K562 (cell line): Measurements from ENCODE around the gene TRAF3. TPM values are rescaled to one million over a fixed set of nuclear protein-coding genes. Genes with fewer than 3 reads are reported as not detected.

ENCODE experiments used
- ATAC-seq: fragments of 200-7000 bp; cut with Tn5 transposase; 3 replicates; pipeline ENCODE4 v1.9.1; 2020; ENCODE audit warnings: moderate library complexity
- BruUV-seq: library from RNA; stranded (reverse); fragments of 400-500 nt; replicated peaks from 2 replicates; lab custom pipeline; 2021; lab: Mats Ljungman, UMichigan
- CTCF ChIA-PET: fragments of 300-600 bp; formaldehyde crosslinking; extraction: SDS; loops from one replicate; lab custom pipeline; 2021; ENCODE audit warnings: low intra/inter-chr PET ratio; lab: Yijun Ruan, JAX
- POLR2A ChIA-PET: fragments of 300-600, 350-650 bp; sonication (Branson Sonifier 250); formaldehyde crosslinking; extraction: SDS; loops from one replicate; lab custom pipeline; 2021; ENCODE audit warnings: antibody characterized with exemption, inconsistent platforms; lab: Yijun Ruan, JAX
- DNase-seq, 4 experiments: peaks; one replicate each; pipeline versions ENCODE4 v3.0.0 to v3.0.0-alpha.2; 2011 to 2018; ENCODE audit warnings: low spot score in 3 of 4, mixed read lengths in 3 of 4; ENCODE audit errors: extremely low read depth in 1 of 4
- FAIRE-seq: peaks from 2 replicates; lab custom pipeline; 2011; peaks lifted over from hg19 to GRCh38; lab: Jason Lieb, UNC
- H2AFZ ChIP-seq: 2 replicates; pipeline ENCODE4 v1.6.0; 2011; ENCODE audit warnings: low read depth, low read length, control low read depth, inconsistent platforms
- H3K27ac ChIP-seq: fragments of 200-600 bp; 3 replicates; pipeline ENCODE4 v1.8.0; 2011; ENCODE audit warnings: low read depth, mild to moderate bottlenecking, control low read depth, inconsistent platforms, low read length, moderate library complexity, mixed read lengths; ENCODE audit errors: extremely low read depth
- H3K27me3 ChIP-seq, 2 experiments: fragments of 300-600 bp in 1 of 2; 2 replicates in 1 of 2; 3 replicates in 1 of 2; pipeline versions ENCODE4 v1.6.0 to v1.8.0; 2011; ENCODE audit warnings: inconsistent platforms in 2 of 2, low read length in 2 of 2, mild to moderate bottlenecking in 1 of 2, mixed read lengths in 1 of 2, moderate library complexity in 1 of 2; ENCODE audit not compliant: control insufficient read depth in 2 of 2, insufficient read depth in 2 of 2
- H3K36me3 ChIP-seq: fragments of 300-600 bp; 3 replicates; pipeline ENCODE4 v1.8.0; 2011; ENCODE audit warnings: mild to moderate bottlenecking, low read length, inconsistent platforms; ENCODE audit not compliant: control insufficient read depth, insufficient read depth
- H3K4me1 ChIP-seq, 2 experiments: fragments of 200-600 bp in 1 of 2; replicated peaks in 1 of 2; 2 replicates in 1 of 2; 3 replicates in 1 of 2; pipeline versions ENCODE4 v1.5.1 to v1.8.0; 2011; ENCODE audit warnings: inconsistent platforms in 2 of 2, low read length in 2 of 2, mild to moderate bottlenecking in 1 of 2, mixed read lengths in 1 of 2, moderate library complexity in 1 of 2; ENCODE audit not compliant: control insufficient read depth in 2 of 2, insufficient read depth in 2 of 2
- H3K4me2 ChIP-seq: 2 replicates; pipeline ENCODE4 v1.6.1; 2011; ENCODE audit warnings: low read length, control low read depth, inconsistent platforms, mixed read lengths; ENCODE audit not compliant: insufficient read depth
- H3K4me3 ChIP-seq: fragments of 200-600 bp; sonication (generic), shearing (Covaris generic); 2 replicates; pipeline ENCODE4 v1.5.1; 2016; ENCODE audit warnings: control low read depth, inconsistent platforms
- H3K79me2 ChIP-seq: fragments of 200-600 bp; 3 replicates; pipeline ENCODE4 v1.8.0; 2011; ENCODE audit warnings: low read length, inconsistent platforms; ENCODE audit not compliant: control insufficient read depth, insufficient read depth
- H3K9ac ChIP-seq, 2 experiments: 2 replicates each; pipeline versions ENCODE4 v1.6.0 to v1.6.1; 2011; ENCODE audit warnings: low read depth in 2 of 2, low read length in 2 of 2, control low read depth in 1 of 2, inconsistent platforms in 1 of 2, mild to moderate bottlenecking in 1 of 2, mixed read lengths in 1 of 2; ENCODE audit not compliant: insufficient read depth in 1 of 2
- H3K9me1 ChIP-seq: one replicate; pipeline ENCODE4 v1.6.0; 2011; ENCODE audit warnings: inconsistent platforms, mild to moderate bottlenecking, low read length, moderate library complexity; ENCODE audit not compliant: control insufficient read depth, insufficient read depth
- H3K9me3 ChIP-seq: replicated peaks from 2 replicates; pipeline ENCODE4 v1.5.1; 2011; ENCODE audit warnings: low read depth, low read length, inconsistent platforms; ENCODE audit not compliant: control insufficient read depth, insufficient read depth
- H4K20me1 ChIP-seq: replicated peaks from 2 replicates; pipeline ENCODE4 v1.6.1; 2011; ENCODE audit warnings: low read length, inconsistent platforms, mixed read lengths; ENCODE audit not compliant: control insufficient read depth, insufficient read depth
- ATF7 ChIP-seq: fragments of 450-650 bp; IDR thresholded peaks from 2 replicates; pipeline ENCODE4 v1.7.1; 2014; ENCODE audit warnings: mild to moderate bottlenecking, moderate library complexity
- BRD9 ChIP-seq: fragments of 450-650 bp; IDR thresholded peaks from 2 replicates; pipeline ENCODE4 v1.6.1; 2018; ENCODE audit warnings: low read depth; ENCODE audit not compliant: partially characterized antibody
- CHD4 ChIP-seq: fragments of 200-600 bp; sonication (generic); IDR thresholded peaks from 3 replicates; pipeline ENCODE4 v1.6.1; 2012; ENCODE audit warnings: low read depth, mild to moderate bottlenecking, mixed read lengths, low read length, inconsistent platforms; ENCODE audit not compliant: insufficient read depth, insufficient replicate concordance, poor library complexity, severe bottlenecking
- HMG20B ChIP-seq: fragments of 250-450 bp; sonication (Bioruptor Pico); IDR thresholded peaks from 2 replicates; pipeline ENCODE4 v1.5.0; 2021; ENCODE audit warnings: mild to moderate bottlenecking
- KDM2B ChIP-seq: fragments of 250-450 bp; sonication (Bioruptor Pico); IDR thresholded peaks from 2 replicates; pipeline ENCODE4 v1.8.0; 2021; ENCODE audit warnings: mild to moderate bottlenecking, moderate library complexity
- MLLT1 ChIP-seq, 2 experiments: fragments of 450-650 bp; IDR thresholded peaks; 2 replicates each; pipeline ENCODE4 v1.6.1; 2016
- POLR2AphosphoS5 ChIP-seq: IDR thresholded peaks from 2 replicates; pipeline ENCODE4 v1.6.1; 2011; ENCODE audit warnings: mild to moderate bottlenecking, low read depth, low read length, moderate library complexity; ENCODE audit not compliant: control insufficient read depth, insufficient read depth
- RCOR1 ChIP-seq, 2 experiments: IDR thresholded peaks; 2 replicates each; pipeline ENCODE4 v1.6.1; 2012; ENCODE audit warnings: low read depth in 2 of 2, low read length in 2 of 2, borderline replicate concordance in 1 of 2, improper control_type of control experiment in 1 of 2
- RERE ChIP-seq: sonication (generic); formaldehyde crosslinking; IDR thresholded peaks from 2 replicates; pipeline ENCODE4 v1.8.0; 2023; ENCODE audit warnings: missing genetic modification reagents, mild to moderate bottlenecking, borderline replicate concordance
- TAF7 ChIP-seq: fragments of 450-650 bp; IDR thresholded peaks from 2 replicates; pipeline ENCODE4 v1.6.1; 2016; ENCODE audit warnings: missing genetic modification characterization, missing compliant biosample characterization
- TAL1 ChIP-seq: fragments of 450-650 bp; IDR thresholded peaks from 2 replicates; pipeline ENCODE4 v1.6.1; 2016; ENCODE audit warnings: mild to moderate bottlenecking
- XRCC5 ChIP-seq: fragments of 200-400 bp; formaldehyde crosslinking; IDR thresholded peaks from 2 replicates; pipeline ENCODE4 v1.6.1; 2017; ENCODE audit warnings: low read depth, mild to moderate bottlenecking, low read length
- ZBTB7A ChIP-seq: IDR thresholded peaks from 2 replicates; pipeline ENCODE4 v1.6.1; 2011; ENCODE audit warnings: low read depth, mild to moderate bottlenecking, low read length, moderate library complexity, borderline replicate concordance; ENCODE audit not compliant: control insufficient read depth
- ZC3H11A ChIP-seq: IDR thresholded peaks from 2 replicates; pipeline ENCODE4 v1.6.1; 2012; ENCODE audit warnings: low read depth, low read length, improper control_type of control experiment
- ZKSCAN8 ChIP-seq: fragments of 200-800 bp; sonication (Bioruptor generic); IDR thresholded peaks from 2 replicates; pipeline ENCODE4 v1.6.1; 2016; ENCODE audit warnings: missing genetic modification characterization, missing compliant biosample characterization
- ZNF707 ChIP-seq: fragments of 250-450 bp; sonication (Bioruptor Pico); conservative IDR thresholded peaks from 2 replicates; pipeline ENCODE4 v1.8.0; 2022; ENCODE audit warnings: inconsistent platforms, mild to moderate bottlenecking, moderate library complexity
- WGBS: fragments of 100-300 bp; shearing (Covaris generic); methylation state at CpG from one replicate; pipeline ENCODE4 v1.1.6; 2016; ENCODE audit warnings: low coverage, mixed read lengths; ENCODE audit not compliant: insufficient coverage; ENCODE audit errors: missing lambda C conversion rate; 5-methylcytosine and 5-hydroxymethylcytosine counted together
- in situ Hi-C: fragments of 300-500 bp; cut with MboI; formaldehyde crosslinking; loops from 4 replicates; pipeline ENCODE4 v1.15.0; 2018; ENCODE audit warnings: inconsistent platforms, mixed read lengths
- intact Hi-C: fragments of 100-400 bp; cut with micrococcal nuclease; formaldehyde crosslinking; loops from 2 replicates; pipeline ENCODE4 v1.14.2; 2022
- polyA plus RNA-seq, 8 experiments: library from polyadenylated mRNA; depleted of rRNA in 4 of 8; stranded (reverse) in 5 of 8; unstranded in 3 of 8; fragments of >200 nt; fragmentation: Nextera tagmentation in 2 of 8; fragmentation: Illumina TruSeq in 1 of 8; extraction: Ambion mirVana in 2 of 8; extraction: Trizol in 1 of 8; gene quantifications; 2 replicates each; pipeline versions ENCODE4 v1.2.1 to v1.2.3, GENCODE V29; 2011 to 2014; ENCODE audit warnings: inconsistent platforms in 1 of 8, missing spikeins in 1 of 8
- total RNA-seq, 7 experiments: library from RNA; depleted of rRNA in 6 of 7; stranded (reverse); fragments of >200 nt in 6 of 7; fragmentation: Illumina TruSeq in 2 of 7; extraction: Trizol in 2 of 7; gene quantifications; 2 replicates each; pipeline versions ENCODE4 v1.2.1 to v1.2.3, GENCODE V29; 2011 to 2021; ENCODE audit warnings: low replicate concordance in 1 of 7

The TRAF3 gene
- total and polyA plus RNA-seq, 9 of the 15 experiments (the other 6 are each of a cell fraction or from before 2014, with no cell fraction given): 0.52 to 21.3 (median 9.9) TPM

- FAIRE-seq: no peak
- WGBS: 95% methylated on average over 18 of the region's 30 CpGs
- POLR2A ChIA-PET: no interaction called here
- no peak for TF ChIP-seq HMG20B (CRISPR knock-in tag)
- no peak for TF ChIP-seq ZC3H11A
- no peak for TF ChIP-seq MLLT1 (IDR thresholded peaks at IDR 0.05)
- no peak for TF ChIP-seq ATF7
- TF ChIP-seq TAF7: no peak
- TF ChIP-seq RERE: no peak
- TF ChIP-seq KDM2B (CRISPR knock-in tag): no peak
- no peak for TF ChIP-seq XRCC5
- TF ChIP-seq ZNF707: no peak
- TF ChIP-seq TAL1: no peak
- no peak for TF ChIP-seq ZBTB7A
- no peak for TF ChIP-seq POLR2AphosphoS5
- TF ChIP-seq BRD9: no peak
- TF ChIP-seq ZKSCAN8: no peak
- no peak for TF ChIP-seq CHD4
- no peak for TF ChIP-seq RCOR1 (IDR thresholded peaks at IDR 0.05; ENCODE audit: borderline replicate concordance in 1 of 2, low read depth in 2 of 2, low read length in 2 of 2)
Observed at GRCh38 chr14:102906616-102907302, 129.5 kb downstream of the TRAF3 start.

More at GRCh38 chr14:102906616-102907302, 129.5 kb downstream of the TRAF3 start:
- no peak overlapping the region for H3K4me3 ChIP-seq
- no peaks in the 10 kb centered on the region for H4K20me1 ChIP-seq
- no peak overlapping the region for H3K4me2 ChIP-seq
- H3K36me3 ChIP-seq: peaks cover 8% of the 10 kb centered on the region; the same call in 1 of the 3 replicates
- no TSS peak for BruUV-seq
- in situ Hi-C loops: loop anchor here (25.0 kb wide), 1 partner anchor 394 kb away; the partner anchor contains the start of gene ANKRD9
- no peaks in the 10 kb centered on the region for H3K27me3 ChIP-seq
- H3K9ac ChIP-seq: no peak overlapping the region
- DNase-seq (no peak), ATAC-seq (no peak)
- H3K27ac ChIP-seq: no peak overlapping the region
- H3K79me2 ChIP-seq: no peaks in the 10 kb centered on the region
- no peak overlapping the region for H2AFZ ChIP-seq
- intact Hi-C loops: no loop called here
- peaks cover 0 to 9% of the 10 kb centered on the region in 2 experiments; a peak in 1 of 5 replicates for H3K4me1 ChIP-seq
- no peaks in the 10 kb centered on the region for H3K9me3 ChIP-seq
- H3K9me1 ChIP-seq: no peaks in the 10 kb centered on the region
- CTCF ChIA-PET: no interaction called here
